K562 (cell line): ENCODE measurements around the gene PPP4C. TPM values are rescaled to one million over a fixed set of nuclear protein-coding genes. Genes with fewer than 3 reads are reported as not detected.

Experiments used
- CUX1 ChIP-seq: fragments of 200-800 bp; sonication (Bioruptor generic); IDR thresholded peaks from 2 replicates; pipeline ENCODE4 v1.6.1; 2016; ENCODE audit warnings: missing genetic modification characterization, missing compliant biosample characterization
- EP400 ChIP-seq: fragments of 450-650 bp; IDR thresholded peaks from 2 replicates; pipeline ENCODE4 v1.6.1; 2017; ENCODE audit warnings: antibody characterized with exemption, mild to moderate bottlenecking, moderate library complexity
- FIP1L1 ChIP-seq: fragments of 200-400 bp; formaldehyde crosslinking; IDR thresholded peaks from 2 replicates; pipeline ENCODE4 v1.6.1; 2018; ENCODE audit warnings: mild to moderate bottlenecking, low read depth, low read length; ENCODE audit not compliant: poor library complexity, severe bottlenecking
- FOS ChIP-seq: IDR thresholded peaks from 3 replicates; pipeline ENCODE4 v1.6.1; 2011; ENCODE audit not compliant: insufficient read length; ENCODE audit errors: extremely low read depth
- GABPB2 ChIP-seq: fragments of 250-450 bp; sonication (Bioruptor Pico); conservative IDR thresholded peaks from 2 replicates; pipeline ENCODE4 v1.5.1; 2021; ENCODE audit warnings: mild to moderate bottlenecking
- KDM1A ChIP-seq, 2 experiments: fragments of 450-650 bp; IDR thresholded peaks; 2 replicates each; pipeline ENCODE4 v1.6.1; 2016; ENCODE audit warnings: mild to moderate bottlenecking in 2 of 2
- MECOM ChIP-seq: fragments of 250-450 bp; sonication (Bioruptor Pico); IDR thresholded peaks from 2 replicates; pipeline ENCODE4 v1.8.0; 2022; ENCODE audit warnings: inconsistent platforms
- NFIC ChIP-seq: fragments of 450-650 bp; IDR thresholded peaks from 2 replicates; pipeline ENCODE4 v1.6.1; 2017; ENCODE audit warnings: mild to moderate bottlenecking, inconsistent platforms
- NFXL1 ChIP-seq: fragments of 450-650 bp; formaldehyde crosslinking; IDR thresholded peaks from 2 replicates; pipeline ENCODE4 v1.4.0; 2021; ENCODE audit warnings: mild to moderate bottlenecking
- POLR2G ChIP-seq: fragments of 200-400 bp; formaldehyde crosslinking; IDR thresholded peaks from 2 replicates; pipeline ENCODE4 v1.6.1; 2017; ENCODE audit warnings: low read depth, mild to moderate bottlenecking, antibody characterized with exemption, low read length, moderate library complexity
- SREBF2 ChIP-seq: sonication (generic); formaldehyde crosslinking; IDR thresholded peaks from 2 replicates; pipeline ENCODE4 v1.4.0; 2020; ENCODE audit warnings: mild to moderate bottlenecking, missing genetic modification reagents
- USF2 ChIP-seq: sonication (generic); formaldehyde crosslinking; IDR thresholded peaks from 2 replicates; pipeline ENCODE4 v1.5.0; 2020; ENCODE audit warnings: missing genetic modification reagents
- ZBTB12 ChIP-seq: fragments of 250-450 bp; sonication (Bioruptor Pico); IDR thresholded peaks from 2 replicates; pipeline ENCODE4 v1.4.0; 2020
- ZNF124 ChIP-seq: sonication (generic); formaldehyde crosslinking; IDR thresholded peaks from 2 replicates; pipeline ENCODE4 v1.8.1; 2022; ENCODE audit warnings: missing genetic modification reagents
- ZNF431 ChIP-seq: sonication (generic); formaldehyde crosslinking; IDR thresholded peaks from 2 replicates; pipeline ENCODE4 v1.8.0; 2022; ENCODE audit warnings: mild to moderate bottlenecking, missing genetic modification reagents
- ZNF592 ChIP-seq: fragments of 450-650 bp; IDR thresholded peaks from 2 replicates; pipeline ENCODE4 v1.6.1; 2017; ENCODE audit warnings: antibody characterized with exemption, mild to moderate bottlenecking
- ZNF785 ChIP-seq: fragments of 250-450 bp; sonication (Bioruptor Pico); IDR thresholded peaks from 2 replicates; pipeline ENCODE4 v1.4.0; 2020; ENCODE audit warnings: mild to moderate bottlenecking
- polyA plus RNA-seq, 8 experiments: library from polyadenylated mRNA; depleted of rRNA in 4 of 8; stranded (reverse) in 5 of 8; unstranded in 3 of 8; fragments of >200 nt; fragmentation: Nextera tagmentation in 2 of 8; fragmentation: Illumina TruSeq in 1 of 8; extraction: Ambion mirVana in 2 of 8; extraction: Trizol in 1 of 8; gene quantifications; 2 replicates each; pipeline versions ENCODE4 v1.2.1 to v1.2.3, GENCODE V29; 2011 to 2014; ENCODE audit warnings: inconsistent platforms in 1 of 8, missing spikeins in 1 of 8
- total RNA-seq, 7 experiments: library from RNA; depleted of rRNA in 6 of 7; stranded (reverse); fragments of >200 nt in 6 of 7; fragmentation: Illumina TruSeq in 2 of 7; extraction: Trizol in 2 of 7; gene quantifications; 2 replicates each; pipeline versions ENCODE4 v1.2.1 to v1.2.3, GENCODE V29; 2011 to 2021; ENCODE audit warnings: low replicate concordance in 1 of 7

The PPP4C gene
- total and polyA plus RNA-seq, 9 of the 15 experiments (the other 6 are each of a cell fraction or from before 2014, with no cell fraction given) = 3.5 to 183 (median 131) TPM

GRCh38 chr16:30095166-30096078 is 19.6 kb downstream of the PPP4C start (continued):
- TF ChIP-seq ZNF592 (no peak), USF2 (CRISPR knock-in tag) (no peak), POLR2G (peak; percentile 39; the same call in 1 of the 2 replicates), ZNF124 (CRISPR knock-in tag) (no peak), ZNF431 (CRISPR knock-in tag) (no peak), ZNF785 (CRISPR knock-in tag) (no peak), CUX1 (CRISPR knock-in tag) (no peak), MECOM (CRISPR knock-in tag) (no peak), ZBTB12 (CRISPR knock-in tag) (no peak), FIP1L1 (peak; percentile 4), NFXL1 (no peak), EP400 (no peak), FOS (no peak), SREBF2 (CRISPR knock-in tag) (no peak), KDM1A (IDR thresholded peaks at IDR 0.05) (no peak), NFIC (no peak), GABPB2 (CRISPR knock-in tag) (no peak)
